HG02610 (cell line): ENCODE data around the gene SGK1.

ENCODE experiments used
- ATAC-seq: cut with Tn5 transposase; IDR thresholded peaks from one replicate; pipeline ENCODE4 v1.9.1; 2021; ENCODE audit warnings: mild to moderate bottlenecking, moderate library complexity; ENCODE audit not compliant: unreplicated experiment

SGK1 gene

GRCh38 chr6:134173366-134173725 lies 144.6 kb downstream of the SGK1 start:
- no peak for ATAC-seq

DNA sequence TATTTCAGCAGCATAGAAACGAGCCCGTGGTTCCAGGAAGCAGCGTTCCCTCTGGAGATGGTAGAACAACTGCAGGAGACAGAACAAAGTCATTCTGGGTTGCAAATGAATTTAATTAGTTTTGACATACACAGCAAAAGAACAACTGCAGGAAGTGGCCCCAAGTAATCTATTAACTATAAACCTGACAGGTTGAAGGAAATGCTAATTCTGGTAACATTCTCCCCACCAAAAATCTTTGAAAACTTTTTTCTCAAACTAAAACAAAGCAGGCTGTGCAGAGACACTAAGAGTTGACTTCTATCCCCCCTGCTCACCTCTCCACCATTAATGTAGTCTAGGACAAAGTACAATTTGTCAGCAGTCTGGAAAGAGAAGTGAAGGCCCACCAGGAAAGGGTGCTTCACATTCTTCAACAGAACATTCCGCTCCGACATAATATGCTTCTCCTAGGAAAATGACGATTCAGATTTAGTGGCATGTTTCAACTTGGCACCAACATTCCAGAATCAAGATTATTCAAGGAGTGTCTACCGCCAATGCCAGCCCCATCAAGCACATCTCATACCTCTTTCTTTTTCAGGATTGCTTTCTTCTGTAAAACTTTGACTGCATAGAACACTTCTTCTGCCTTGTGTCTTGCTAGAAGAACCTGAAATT lies 145.1 kb downstream of the SGK1 start:
- no peak for ATAC-seq

- no peak for ATAC-seq
Measured at GRCh38 chr6:134172020-134172705, 145.7 kb downstream of the SGK1 start.

- ATAC-seq: no peak
Measured at GRCh38 chr6:134171517-134171916, 146.4 kb downstream of the SGK1 start.

DNA sequence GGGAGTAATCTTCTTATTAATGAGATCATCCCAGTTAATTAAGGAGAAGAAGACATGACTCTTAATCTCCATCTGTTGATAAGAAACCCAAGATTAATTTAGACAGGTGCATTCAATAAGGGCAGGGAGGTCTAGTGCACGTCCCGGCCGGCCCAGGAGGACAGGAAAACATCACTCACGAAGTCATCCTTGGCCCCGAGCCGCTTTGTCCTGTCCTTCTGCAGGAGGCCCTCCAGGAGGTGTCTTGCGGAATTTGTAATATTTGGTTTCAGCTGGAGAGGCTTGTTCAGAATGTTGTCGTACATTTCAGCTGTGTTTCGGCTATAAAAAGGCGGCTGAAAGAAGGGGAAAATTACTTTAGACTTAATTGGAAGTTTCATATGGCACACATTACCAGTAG lies 147.1 kb downstream of the SGK1 start:
- no peak for ATAC-seq

GRCh38 chr6:134169871-134170486 lies 147.9 kb downstream of the SGK1 start:
- ATAC-seq: no peak

- no peak for ATAC-seq
Measured at GRCh38 chr6:134168590-134169208, 149.2 kb downstream of the SGK1 start.

- no peak for ATAC-seq
Measured at GRCh38 chr6:134166511-134167261, 151.2 kb downstream of the SGK1 start.

GRCh38 chr6:134165561-134166201 lies 152.2 kb downstream of the SGK1 start:
- no peak for ATAC-seq

GRCh38 chr6:134164300-134164699 lies 153.6 kb downstream of the SGK1 start:
- ATAC-seq: no peak

DNA sequence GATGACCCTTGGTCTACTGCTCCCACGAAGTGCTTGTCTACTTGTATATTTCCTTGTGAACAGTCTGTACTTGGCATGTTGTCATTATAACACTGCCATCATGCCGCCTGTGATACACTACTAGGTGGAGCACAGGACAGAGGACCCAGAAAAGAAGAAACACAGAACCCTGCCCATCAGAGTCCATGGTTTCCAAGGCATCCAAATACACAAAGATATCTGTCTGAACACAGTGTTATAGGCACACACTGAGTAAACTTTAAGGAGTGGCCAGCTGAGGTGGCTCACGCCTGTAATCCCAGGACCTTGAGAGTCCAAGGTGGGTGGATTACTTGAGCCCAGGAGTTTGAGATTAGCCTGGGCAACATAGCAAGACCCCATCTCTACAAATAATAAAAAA lies 155.0 kb downstream of the SGK1 start:
- no peak for ATAC-seq

GRCh38 chr6:134161041-134161440 lies 156.9 kb downstream of the SGK1 start:
- no peak for ATAC-seq

- no peak for ATAC-seq
Measured at GRCh38 chr6:134152767-134153485, 165.0 kb downstream of the SGK1 start.

DNA sequence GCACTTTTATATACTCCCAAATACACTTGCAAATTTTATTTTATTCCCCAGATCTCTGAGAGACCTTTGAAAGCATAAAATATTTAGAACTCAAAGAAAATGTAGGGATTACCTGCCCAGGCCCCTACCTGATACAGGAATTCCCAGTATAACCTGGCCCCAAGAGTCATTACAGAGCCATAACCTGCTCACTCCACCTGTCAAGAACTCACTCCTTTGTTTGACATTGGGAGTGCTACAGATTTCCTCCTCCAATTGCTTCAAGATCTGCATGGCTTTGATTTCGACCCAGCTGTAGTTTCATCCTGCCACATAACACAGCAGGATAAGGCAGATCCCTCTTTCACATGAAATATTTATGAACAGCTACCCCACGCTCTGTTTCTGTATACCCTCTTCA lies 169.3 kb downstream of the SGK1 start:
- ATAC-seq: no peak

DNA sequence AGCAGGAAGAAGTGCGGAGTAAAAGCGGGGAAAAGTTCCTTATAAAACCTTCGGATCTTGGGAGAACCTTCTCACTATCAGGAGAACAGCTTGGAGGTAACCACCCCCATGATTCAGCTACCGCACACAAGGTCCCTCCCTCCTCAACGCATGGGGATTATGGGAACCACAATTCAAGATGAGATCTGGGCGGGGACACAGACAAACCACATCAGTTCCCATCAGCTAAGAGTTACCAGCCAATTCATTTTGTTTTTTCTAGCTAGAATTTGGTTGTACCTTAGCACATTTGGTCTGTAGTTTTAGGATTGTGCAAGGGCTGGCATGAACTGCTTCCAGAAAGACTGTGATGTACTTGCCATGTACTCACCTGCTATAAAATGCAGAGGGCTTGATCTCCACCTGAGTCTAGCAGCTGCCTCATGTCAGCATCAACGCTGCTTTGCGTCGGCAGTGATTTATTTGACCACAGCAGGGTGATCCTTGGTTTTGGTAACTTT lies 170.8 kb downstream of the SGK1 start:
- no peak for ATAC-seq

GRCh38 chr6:134146268-134147033 lies 171.5 kb downstream of the SGK1 start:
- ATAC-seq: no peak

DNA sequence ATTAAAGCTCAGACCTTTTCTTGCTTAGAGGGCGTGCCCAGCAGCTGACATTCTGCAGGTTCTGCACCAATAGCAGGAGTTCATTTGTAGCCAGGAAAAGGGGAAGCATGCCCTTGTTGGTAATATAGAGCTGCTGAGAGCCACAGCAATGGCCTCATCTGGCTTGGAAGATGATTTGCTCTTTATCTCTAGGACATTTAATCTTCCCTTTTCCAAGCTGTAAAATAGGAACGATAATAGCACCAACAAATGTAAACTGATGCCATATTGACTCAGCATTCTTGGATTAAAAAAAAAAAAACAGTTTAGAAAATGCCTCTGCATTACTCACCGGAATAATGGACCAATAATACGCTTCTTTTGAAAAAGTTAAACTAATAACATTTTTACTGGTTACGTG lies 172.1 kb downstream of the SGK1 start:
- ATAC-seq: no peak

DNA sequence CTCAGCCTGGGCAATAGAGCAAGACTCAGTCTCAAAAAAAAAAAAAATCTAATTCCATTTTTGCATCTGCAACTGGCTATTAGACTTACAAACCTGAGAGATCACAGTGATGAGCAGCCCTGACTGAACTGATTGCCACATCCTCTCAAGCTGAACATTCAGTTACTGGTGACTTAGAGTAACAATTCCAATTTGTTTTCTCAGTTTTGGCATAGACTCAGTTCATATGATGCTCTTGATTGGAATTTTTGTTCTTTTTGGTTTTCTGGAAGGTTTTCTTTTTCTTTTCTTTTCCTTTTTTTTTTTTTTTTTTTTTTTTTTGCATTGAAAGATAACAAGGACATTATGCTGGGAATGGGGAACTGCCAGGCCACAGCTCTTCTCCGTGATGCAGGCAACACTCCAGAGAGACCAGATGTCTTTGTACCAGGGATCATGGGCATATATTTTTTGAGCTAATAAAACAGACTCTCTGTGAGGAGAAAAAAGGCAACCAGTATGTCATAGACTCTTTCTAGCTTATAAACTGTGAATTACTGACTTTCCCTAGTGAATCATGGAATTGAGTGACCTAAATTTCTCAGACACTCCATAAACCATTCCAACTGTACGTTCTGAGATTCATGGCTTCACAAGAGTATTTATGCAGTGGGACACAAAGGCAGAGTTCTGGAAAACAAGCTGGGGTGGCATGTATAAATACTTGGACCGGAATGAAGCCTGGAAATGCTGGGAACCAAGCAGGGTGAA lies 179.5 kb downstream of the SGK1 start:
- no peak for ATAC-seq
